Peyer's patch (tissue), 4 donors: Measurements from ENCODE around the gene NCKAP5L.

Experiments
- POLR2A ChIP-seq, 2 donors: fragments of 450-650 bp; IDR thresholded peaks; one replicate each; pipeline ENCODE4 v1.5.1; 2017; ENCODE audit warnings: antibody characterized with exemption in 2 of 2, mild to moderate bottlenecking in 2 of 2, moderate library complexity in 2 of 2
- TF ChIP-seq, protein P1 (sequence below), 6 experiments: fragments of 450-650 bp in 4 of 6; fragments of 200-600 bp in 2 of 6; sonication (generic) in 1 of 6; IDR thresholded peaks; one replicate each; pipeline ENCODE4 v1.5.1; 2017 to 2019; ENCODE audit warnings: antibody characterized with exemption in 6 of 6, mild to moderate bottlenecking in 3 of 6, moderate library complexity in 1 of 6

DNA sequence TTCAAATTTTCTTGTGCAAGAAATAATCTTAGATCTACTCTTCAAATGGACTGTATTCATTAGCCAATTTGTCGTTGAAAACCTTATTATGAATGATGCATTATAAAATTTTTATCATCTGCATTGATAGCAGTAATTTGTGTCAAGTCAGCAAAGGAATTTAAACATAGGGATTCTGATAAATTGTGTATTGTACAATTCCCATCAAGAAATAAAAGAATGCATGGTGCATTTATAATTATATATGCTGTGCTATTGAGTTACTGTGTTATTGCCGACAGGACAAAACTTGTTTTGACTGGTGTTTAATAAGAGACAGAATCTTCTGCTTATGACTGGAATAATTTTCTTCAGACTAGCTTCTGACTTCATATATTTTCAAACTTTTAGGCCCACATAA, 17.8 kb upstream of the NCKAP5L start:
- TF ChIP-seq, protein P1, sequence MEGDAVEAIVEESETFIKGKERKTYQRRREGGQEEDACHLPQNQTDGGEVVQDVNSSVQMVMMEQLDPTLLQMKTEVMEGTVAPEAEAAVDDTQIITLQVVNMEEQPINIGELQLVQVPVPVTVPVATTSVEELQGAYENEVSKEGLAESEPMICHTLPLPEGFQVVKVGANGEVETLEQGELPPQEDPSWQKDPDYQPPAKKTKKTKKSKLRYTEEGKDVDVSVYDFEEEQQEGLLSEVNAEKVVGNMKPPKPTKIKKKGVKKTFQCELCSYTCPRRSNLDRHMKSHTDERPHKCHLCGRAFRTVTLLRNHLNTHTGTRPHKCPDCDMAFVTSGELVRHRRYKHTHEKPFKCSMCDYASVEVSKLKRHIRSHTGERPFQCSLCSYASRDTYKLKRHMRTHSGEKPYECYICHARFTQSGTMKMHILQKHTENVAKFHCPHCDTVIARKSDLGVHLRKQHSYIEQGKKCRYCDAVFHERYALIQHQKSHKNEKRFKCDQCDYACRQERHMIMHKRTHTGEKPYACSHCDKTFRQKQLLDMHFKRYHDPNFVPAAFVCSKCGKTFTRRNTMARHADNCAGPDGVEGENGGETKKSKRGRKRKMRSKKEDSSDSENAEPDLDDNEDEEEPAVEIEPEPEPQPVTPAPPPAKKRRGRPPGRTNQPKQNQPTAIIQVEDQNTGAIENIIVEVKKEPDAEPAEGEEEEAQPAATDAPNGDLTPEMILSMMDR (IDR thresholded peaks at IDR 0.05), result no peak
- no peak for TF ChIP-seq POLR2A (IDR thresholded peaks at IDR 0.05)
